ENCODE data around the gene TRMT6.

DNA sequence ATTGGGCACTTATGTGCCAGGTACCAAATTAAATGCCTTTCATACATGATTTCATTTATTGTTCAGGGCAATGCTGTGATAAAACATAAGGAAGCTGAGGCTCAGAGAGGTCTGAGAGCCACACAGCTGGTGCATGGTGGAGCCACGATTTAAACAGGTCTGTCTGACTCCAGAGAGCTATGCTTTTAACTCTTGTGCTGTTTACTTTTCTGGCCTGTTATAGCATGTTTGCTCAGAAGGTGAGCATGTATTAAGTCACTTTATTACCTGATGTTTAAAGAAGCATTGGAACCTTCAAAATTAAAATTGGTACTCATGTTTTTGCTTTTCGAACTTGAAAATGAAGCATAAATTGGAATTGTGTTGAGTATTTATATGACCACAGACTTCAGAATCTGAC, 26.9 kb upstream of the TRMT6 start:
- no peak for TF ChIP-seq EZH2 (IDR thresholded peaks at IDR 0.05; ENCODE audit: insufficient read depth, poor library complexity, severe bottlenecking)
- TF ChIP-seq EZH2phosphoT487 (IDR thresholded peaks at IDR 0.05; ENCODE audit: insufficient read depth, low read depth): no peak
